NCI-H2196 treated with DMSO at 0.1 percent for 48 hours (cell line): ENCODE measurements around the gene SLC2A4RG.

Source experiments
- DNase-seq: peaks from one replicate; lab custom pipeline; 2025; ENCODE audit not compliant: unreplicated experiment; lab: John Stamatoyannopoulos, UW

The SLC2A4RG gene

GRCh38 chr20:63752411-63753101, 13.0 kb downstream of the SLC2A4RG start:
- DNase-seq: no peak

GRCh38 chr20:63753381-63753780, 13.8 kb downstream of the SLC2A4RG start:
- DNase-seq: no peak

DNA sequence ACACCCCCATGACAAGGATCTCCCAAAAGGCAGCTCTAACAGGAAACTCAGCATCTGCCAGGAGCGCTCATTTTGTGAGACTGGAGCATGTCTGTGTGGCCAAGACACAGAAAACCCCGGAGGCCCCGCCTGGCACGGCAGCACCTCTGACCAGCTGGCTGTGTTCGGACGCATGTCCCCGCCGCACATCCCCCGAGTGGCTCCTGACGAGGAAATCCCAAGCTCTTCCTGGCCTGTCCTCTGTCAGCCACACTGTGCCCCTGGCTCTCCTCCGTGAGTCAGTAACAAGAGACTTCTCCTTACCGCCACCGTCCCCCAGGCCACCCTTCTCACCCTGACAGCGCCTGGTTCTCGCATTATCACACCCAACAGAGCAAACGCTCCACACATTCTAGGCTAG, 14.4 kb downstream of the SLC2A4RG start:
- DNase-seq: no peak

- no peak for DNase-seq
Observed at GRCh38 chr20:63755933-63756647, 16.5 kb downstream of the SLC2A4RG start.

GRCh38 chr20:63756648-63756991, 17.0 kb downstream of the SLC2A4RG start:
- no peak for DNase-seq

GRCh38 chr20:63758152-63758551, 18.6 kb downstream of the SLC2A4RG start:
- no peak for DNase-seq

- DNase-seq: no peak
Observed at GRCh38 chr20:63759377-63759901, 19.9 kb downstream of the SLC2A4RG start.

DNA sequence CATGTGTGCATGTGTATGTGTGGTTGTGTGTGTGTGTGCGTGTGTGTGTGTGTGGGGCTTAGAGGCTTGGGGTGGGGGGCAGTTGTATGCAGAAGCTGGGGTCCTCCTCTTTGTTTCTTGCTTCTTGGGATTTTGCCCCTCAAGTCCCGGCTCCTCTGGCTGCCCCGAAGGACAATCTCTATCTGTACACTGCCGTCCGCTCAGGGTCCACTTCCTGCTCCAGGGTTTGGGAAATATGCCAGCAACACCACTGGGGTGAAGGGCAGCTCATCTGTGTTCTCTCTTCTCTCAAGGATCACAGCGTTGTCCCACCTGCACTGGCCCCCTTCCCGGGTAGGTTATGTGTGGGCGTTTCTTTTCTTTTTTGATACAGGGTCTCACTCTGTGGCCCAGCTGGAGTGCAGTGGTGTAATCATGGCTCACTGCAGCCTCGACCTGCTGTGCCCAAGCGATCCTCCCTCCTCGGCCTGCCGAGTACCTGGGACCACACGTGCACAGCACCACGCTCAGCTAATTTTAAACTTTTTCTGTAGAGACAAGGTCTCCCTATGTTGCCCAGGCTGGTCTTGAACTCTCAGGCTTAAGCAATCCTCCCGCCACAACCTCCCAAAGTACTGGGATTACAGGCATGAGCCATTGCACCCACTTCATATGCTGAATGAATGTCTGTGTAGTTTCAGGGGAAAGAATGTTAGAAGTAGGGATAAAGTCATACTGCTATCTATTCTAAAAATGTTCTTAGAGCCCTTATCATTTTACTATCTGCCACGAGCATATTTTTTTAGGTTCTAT, 25.7 kb downstream of the SLC2A4RG start:
- no peak for DNase-seq

GRCh38 chr20:63765902-63766301, 26.3 kb downstream of the SLC2A4RG start:
- DNase-seq: no peak

GRCh38 chr20:63766695-63767426, 27.3 kb downstream of the SLC2A4RG start:
- DNase-seq: no peak

DNA sequence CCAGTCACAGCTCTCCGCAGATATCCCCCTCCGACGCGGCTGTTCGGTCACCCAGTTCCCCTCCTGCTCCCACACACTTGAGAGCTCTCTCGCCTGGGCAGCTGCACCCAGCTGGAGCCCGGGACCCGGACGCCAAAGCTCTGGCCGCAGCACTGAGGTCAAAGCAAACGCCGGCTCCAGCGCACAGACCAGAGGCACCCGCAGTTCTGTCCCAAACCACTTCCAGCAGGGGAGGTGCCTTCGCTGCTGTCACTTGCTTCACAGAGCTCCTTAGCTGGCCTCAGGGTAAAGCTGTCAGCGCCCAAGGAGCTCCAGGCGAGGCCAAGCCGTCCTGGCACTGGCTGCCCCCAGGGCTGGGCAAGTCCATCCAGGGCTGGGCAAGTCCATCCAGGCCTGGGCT, 27.9 kb downstream of the SLC2A4RG start:
- DNase-seq: no peak

DNA sequence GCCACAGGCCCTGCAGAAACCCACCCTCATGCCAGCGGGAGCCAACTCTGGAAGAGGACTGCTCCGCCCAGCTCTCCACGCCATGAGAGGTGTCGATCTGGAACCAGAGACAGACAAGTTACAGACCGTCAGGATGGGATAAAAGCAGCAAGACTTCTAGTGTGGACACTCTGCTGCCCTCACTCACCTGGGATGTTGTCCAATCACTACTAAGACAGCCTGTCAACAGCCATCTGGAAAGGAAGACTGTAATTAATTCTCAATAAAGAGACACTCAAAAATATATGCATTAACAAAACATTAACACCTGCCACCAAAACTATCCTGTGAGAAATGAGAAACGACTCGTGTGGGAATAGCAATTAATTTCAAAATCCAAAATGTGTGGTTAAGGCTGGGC, 28.3 kb downstream of the SLC2A4RG start:
- no peak for DNase-seq

GRCh38 chr20:63768591-63769515, 29.3 kb downstream of the SLC2A4RG start:
- no peak for DNase-seq

- no peak for DNase-seq
Observed at GRCh38 chr20:63769891-63770474, 30.4 kb downstream of the SLC2A4RG start.

- DNase-seq: no peak
Observed at GRCh38 chr20:63771046-63771707, 31.6 kb downstream of the SLC2A4RG start.

GRCh38 chr20:63772781-63773518, 33.4 kb downstream of the SLC2A4RG start:
- DNase-seq: no peak

DNA sequence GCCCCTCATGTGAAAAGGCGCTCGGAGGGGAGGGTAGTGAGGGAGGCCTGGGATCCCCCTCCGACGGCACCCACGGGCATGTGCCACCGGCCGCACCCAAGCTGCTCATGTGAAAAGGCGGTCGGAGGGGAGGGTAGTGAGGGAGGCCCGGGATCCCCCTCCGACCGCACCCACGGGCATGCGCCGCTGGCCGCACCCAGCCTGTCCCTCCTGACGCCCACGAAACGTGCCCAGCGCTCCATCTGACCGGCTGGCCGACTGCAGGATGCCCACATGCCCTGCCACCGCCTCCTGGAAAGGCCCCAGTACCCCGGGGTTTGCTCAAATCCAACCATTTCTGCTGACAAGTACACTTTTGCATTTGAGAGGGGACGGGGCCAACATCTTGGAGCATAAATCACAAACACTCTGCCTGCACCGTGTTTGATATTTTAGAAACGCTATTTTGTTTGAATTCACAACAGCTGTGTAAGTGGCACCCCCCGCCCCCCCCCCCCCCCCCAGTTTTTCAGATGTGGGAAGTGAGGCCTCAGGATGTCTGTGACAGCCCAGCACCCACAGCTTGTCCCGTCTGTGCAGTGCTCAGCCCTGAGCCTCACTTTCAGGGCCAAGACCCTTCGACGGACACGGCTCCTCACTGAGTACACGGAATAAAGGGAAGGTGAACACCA, 34.1 kb downstream of the SLC2A4RG start:
- no peak for DNase-seq

GRCh38 chr20:63774306-63774705, 34.7 kb downstream of the SLC2A4RG start:
- no peak for DNase-seq
